ENCODE results near the gene GCFC2.

- TF ChIP-seq ATF3 (IDR thresholded peaks at IDR 0.05): no peak
- TF ChIP-seq HNF4G (IDR thresholded peaks at IDR 0.05): no peak
- TF ChIP-seq, protein P1, sequence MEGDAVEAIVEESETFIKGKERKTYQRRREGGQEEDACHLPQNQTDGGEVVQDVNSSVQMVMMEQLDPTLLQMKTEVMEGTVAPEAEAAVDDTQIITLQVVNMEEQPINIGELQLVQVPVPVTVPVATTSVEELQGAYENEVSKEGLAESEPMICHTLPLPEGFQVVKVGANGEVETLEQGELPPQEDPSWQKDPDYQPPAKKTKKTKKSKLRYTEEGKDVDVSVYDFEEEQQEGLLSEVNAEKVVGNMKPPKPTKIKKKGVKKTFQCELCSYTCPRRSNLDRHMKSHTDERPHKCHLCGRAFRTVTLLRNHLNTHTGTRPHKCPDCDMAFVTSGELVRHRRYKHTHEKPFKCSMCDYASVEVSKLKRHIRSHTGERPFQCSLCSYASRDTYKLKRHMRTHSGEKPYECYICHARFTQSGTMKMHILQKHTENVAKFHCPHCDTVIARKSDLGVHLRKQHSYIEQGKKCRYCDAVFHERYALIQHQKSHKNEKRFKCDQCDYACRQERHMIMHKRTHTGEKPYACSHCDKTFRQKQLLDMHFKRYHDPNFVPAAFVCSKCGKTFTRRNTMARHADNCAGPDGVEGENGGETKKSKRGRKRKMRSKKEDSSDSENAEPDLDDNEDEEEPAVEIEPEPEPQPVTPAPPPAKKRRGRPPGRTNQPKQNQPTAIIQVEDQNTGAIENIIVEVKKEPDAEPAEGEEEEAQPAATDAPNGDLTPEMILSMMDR (IDR thresholded peaks at IDR 0.05; ENCODE audit: low read depth, low read length, missing input control): no peak
- TF ChIP-seq SP1 (IDR thresholded peaks at IDR 0.05): no peak
- TF ChIP-seq, protein P2, sequence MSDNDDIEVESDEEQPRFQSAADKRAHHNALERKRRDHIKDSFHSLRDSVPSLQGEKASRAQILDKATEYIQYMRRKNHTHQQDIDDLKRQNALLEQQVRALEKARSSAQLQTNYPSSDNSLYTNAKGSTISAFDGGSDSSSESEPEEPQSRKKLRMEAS (IDR thresholded peaks at IDR 0.05): no peak
- no peak for TF ChIP-seq GABPA (IDR thresholded peaks at IDR 0.05 in 1 of 2, conservative IDR thresholded peaks at IDR 0.05 in 1 of 2)
- TF ChIP-seq RAD21 (IDR thresholded peaks at IDR 0.05): no peak
- no peak for TF ChIP-seq EGR1 (IDR thresholded peaks at IDR 0.05; ENCODE audit: low read depth in 2 of 2)
- TF ChIP-seq TAF1 (conservative IDR thresholded peaks at IDR 0.05): no peak
- no peak for TF ChIP-seq YY1 (IDR thresholded peaks at IDR 0.05)
- no peak for TF ChIP-seq RXRA (IDR thresholded peaks at IDR 0.05)
- TF ChIP-seq FOXA2 (IDR thresholded peaks at IDR 0.05): no peak
- TF ChIP-seq JUND (IDR thresholded peaks at IDR 0.05): no peak
Measured at GRCh38 chr2:75728614-75729419, 18.1 kb upstream of the GCFC2 start.

Data from liver (tissue), 3 donors.